GM18526 (cell line): ENCODE results near the gene RWDD3.

ENCODE experiments used
- POLR2A ChIP-seq: IDR thresholded peaks from 3 replicates; pipeline ENCODE4 v1.6.1; 2011; ENCODE audit not compliant: insufficient read length; ENCODE audit errors: extremely low read depth

The RWDD3 gene

DNA sequence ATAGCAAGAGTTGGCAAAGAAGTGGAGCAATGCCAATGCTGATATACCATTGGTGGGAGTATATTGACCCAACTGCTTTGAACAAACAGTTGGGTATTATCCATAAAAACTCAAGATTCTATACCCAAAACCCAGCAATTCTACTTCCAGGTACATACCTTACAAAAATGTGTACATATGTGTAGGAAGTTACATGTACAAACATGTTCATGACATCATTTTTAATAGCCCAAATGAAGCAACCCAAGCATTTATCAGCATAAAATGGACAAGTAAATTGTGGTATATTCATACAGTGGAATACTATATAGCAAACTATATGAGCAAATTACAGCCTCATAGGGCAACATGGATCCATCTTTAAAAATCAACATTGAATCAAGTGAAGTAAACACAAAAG is 20.9 kb downstream of the RWDD3 start:
- no peak for TF ChIP-seq POLR2A

DNA sequence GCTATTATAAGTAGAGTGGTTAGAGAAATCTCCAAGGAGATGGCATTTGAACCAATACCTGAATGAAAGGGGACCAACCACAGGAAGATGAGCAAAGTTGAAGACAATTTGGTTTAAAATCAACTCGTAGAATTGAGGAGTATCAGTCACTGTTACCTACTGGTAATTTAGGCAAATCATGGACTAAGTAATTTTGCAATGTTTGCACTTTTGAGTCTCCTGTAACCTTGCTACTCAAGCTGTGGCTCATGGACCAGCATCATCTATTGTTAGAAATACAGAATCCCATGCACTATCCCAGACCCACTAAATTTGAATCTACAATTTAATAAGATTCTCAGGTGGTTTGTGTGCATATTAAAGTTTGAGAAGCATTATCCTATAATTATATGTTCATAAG is 21.8 kb downstream of the RWDD3 start:
- no peak for TF ChIP-seq POLR2A

GRCh38 chr1:95257758-95258157 is 23.7 kb downstream of the RWDD3 start:
- no peak for TF ChIP-seq POLR2A

- TF ChIP-seq POLR2A = no peak
These were observed 25.2 kb downstream of the RWDD3 start for GRCh38 chr1:95259245-95259644.

- no peak for TF ChIP-seq POLR2A
These were observed 28.9 kb downstream of the RWDD3 start for GRCh38 chr1:95262913-95263312.

DNA sequence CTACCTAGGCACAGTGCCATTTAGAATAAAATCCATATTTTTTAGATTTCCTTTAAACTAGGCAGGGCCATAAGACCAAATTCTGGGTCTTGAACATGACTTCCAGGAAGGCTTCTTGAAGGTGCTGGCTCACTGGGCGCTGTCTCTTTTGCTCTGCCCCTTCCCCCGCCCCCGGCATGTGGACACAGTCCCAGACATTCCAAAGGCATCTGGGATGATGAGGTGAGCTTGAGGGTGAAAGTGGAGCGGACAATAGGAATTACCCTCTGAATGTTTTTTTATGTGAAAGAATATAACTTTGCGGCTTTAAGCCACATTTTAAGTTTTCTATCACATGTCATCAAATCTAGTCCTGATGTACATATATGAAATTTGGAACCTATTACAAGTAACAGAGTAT is 29.4 kb downstream of the RWDD3 start:
- TF ChIP-seq POLR2A = no peak

DNA sequence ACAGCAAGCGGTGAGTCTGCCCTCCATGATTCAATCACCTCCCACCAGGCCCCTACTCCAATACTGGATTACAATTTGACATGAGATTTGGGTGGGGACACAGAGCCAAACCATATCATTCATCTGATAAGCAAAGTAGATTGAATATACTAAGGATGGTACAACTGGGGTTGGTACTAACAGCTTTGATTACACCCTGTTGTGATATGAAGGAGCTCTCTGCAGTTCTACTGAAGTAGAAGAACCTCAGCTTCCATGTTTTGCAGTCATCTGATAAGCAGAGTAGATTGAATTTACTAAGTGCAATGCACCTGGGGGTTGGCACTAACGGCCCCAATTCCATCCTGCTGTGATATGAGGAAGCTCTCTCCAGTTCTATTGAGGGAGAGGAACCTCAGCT is 31.1 kb downstream of the RWDD3 start:
- no peak for TF ChIP-seq POLR2A

GRCh38 chr1:95276429-95276828 is 42.4 kb downstream of the RWDD3 start:
- no peak for TF ChIP-seq POLR2A

DNA sequence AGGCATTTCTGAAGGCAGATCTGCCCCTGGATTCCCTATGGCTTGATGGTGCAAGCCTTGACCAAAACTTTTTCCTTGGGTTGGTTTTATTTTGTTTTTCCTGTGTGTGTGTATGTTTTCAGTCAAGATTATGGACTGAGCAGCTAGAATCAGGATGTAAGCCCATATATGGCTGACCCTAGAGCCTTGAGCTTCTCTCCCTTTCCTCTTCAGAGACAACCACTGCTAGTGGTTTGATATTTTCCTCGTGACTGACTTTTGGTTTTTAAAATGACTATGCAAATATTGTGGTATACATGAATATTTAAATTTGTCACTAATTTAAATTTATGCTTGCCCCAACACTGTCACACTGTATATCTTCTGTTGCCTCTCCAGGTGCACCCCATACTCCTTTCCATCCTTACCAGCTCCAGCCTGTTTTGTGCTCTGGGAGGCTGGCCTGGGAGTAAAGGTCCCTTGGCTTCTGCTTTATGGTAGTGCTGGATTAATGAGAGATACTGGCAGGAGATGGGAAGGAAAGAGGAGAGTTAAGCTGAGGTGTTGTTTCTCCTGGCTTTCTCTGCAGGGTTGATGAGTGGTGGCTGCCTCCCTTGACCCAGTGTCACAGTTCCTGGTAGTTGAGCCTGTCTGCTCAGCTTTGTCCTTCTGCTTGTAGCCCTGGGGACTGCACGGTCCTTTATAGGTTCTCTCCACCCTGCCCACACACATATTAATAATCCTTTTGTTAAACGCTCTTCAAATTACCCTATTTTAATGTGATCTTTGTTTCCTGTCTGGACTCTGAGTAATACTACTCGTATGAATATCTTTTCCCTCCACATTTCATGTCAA is 44.4 kb downstream of the RWDD3 start:
- no peak for TF ChIP-seq POLR2A

- TF ChIP-seq POLR2A = no peak
These were observed 47.9 kb downstream of the RWDD3 start for GRCh38 chr1:95281781-95282517.

- TF ChIP-seq POLR2A = no peak
These were observed 48.5 kb downstream of the RWDD3 start for GRCh38 chr1:95282518-95282895.

- TF ChIP-seq POLR2A = no peak
These were observed 50.4 kb downstream of the RWDD3 start for GRCh38 chr1:95284420-95284819.

- no peak for TF ChIP-seq POLR2A
These were observed 52.5 kb downstream of the RWDD3 start for GRCh38 chr1:95286479-95286878.

- TF ChIP-seq POLR2A = no peak
These were observed 53.1 kb downstream of the RWDD3 start for GRCh38 chr1:95287081-95287480.

DNA sequence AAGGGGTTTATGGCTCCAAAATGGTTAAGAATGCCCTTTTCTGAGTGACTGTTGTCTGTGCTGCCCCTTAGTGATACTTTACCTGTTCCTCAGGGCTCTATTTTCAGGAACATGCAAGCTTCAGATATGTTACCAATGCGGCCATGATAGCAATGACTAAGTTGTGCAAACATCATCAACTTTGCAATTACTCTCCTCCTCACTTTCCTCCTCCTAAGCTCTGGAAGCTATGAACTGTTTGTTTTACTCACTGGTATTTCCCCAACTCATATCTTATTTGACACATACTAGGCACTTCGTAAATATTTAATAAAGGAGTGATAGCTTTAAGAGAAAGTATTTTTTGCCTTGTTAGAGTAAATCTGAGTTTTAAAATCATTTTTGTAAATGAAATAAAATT is 53.8 kb downstream of the RWDD3 start:
- TF ChIP-seq POLR2A = no peak
